Naive thymus-derived CD8-positive, alpha-beta T cell (primary cell): ENCODE data around the gene PLCH1. TPM values are rescaled to one million over a fixed set of nuclear protein-coding genes. Genes with fewer than 3 reads are reported as not detected.

Experiments
- ATAC-seq, 2 donors: fragments of 150-1000 bp; cut with Tn5 transposase in 1 of 2; sonication (Bioruptor Pico), chemical (Tn5 transposase) in 1 of 2; 1 replicate in 1 of 2; 2 replicates in 1 of 2; pipeline ENCODE4 v1.10.0; 2021; ENCODE audit warnings: mild to moderate bottlenecking in 2 of 2, moderate library complexity in 2 of 2
- POLR2A ChIA-PET: fragments of 350-600 bp; sonication (Branson Sonifier 250); formaldehyde crosslinking; loops from one replicate; lab custom pipeline; 2021; ENCODE audit warnings: antibody characterized with exemption; lab: Charles Lee
- DNase-seq, 10 donors: peaks; one replicate each; pipeline versions ENCODE4 v3.0.0 to v3.0.0-alpha.2; 2020 to 2022
- H3K27ac Mint-ChIP-seq, 10 donors: one replicate each; pipeline ENCODE4 v1.8.0; 2020 to 2022; ENCODE audit warnings: mild to moderate bottlenecking in 10 of 10, mixed read lengths in 10 of 10, moderate library complexity in 4 of 10, inconsistent platforms in 1 of 10
- H3K27me3 Mint-ChIP-seq, 5 donors: one replicate each; pipeline ENCODE4 v1.8.0; 2021 to 2022; ENCODE audit warnings: mixed read lengths in 5 of 5
- H3K36me3 Mint-ChIP-seq, 3 donors: one replicate each; pipeline ENCODE4 v1.8.0; 2020 to 2022; ENCODE audit warnings: mixed read lengths in 3 of 3, mild to moderate bottlenecking in 2 of 3, inconsistent platforms in 1 of 3
- H3K4me1 Mint-ChIP-seq, 4 donors: one replicate each; pipeline ENCODE4 v1.8.0; 2021 to 2022; ENCODE audit warnings: mixed read lengths in 4 of 4
- H3K4me3 Mint-ChIP-seq, 10 donors: one replicate each; pipeline ENCODE4 v1.8.0; 2020 to 2022; ENCODE audit warnings: mild to moderate bottlenecking in 10 of 10, mixed read lengths in 10 of 10, moderate library complexity in 6 of 10, inconsistent platforms in 1 of 10
- H3K9me3 Mint-ChIP-seq, 9 donors: one replicate each; pipeline ENCODE4 v1.8.0; 2020 to 2022; ENCODE audit warnings: mixed read lengths in 9 of 9, mild to moderate bottlenecking in 3 of 9, inconsistent platforms in 1 of 9, moderate library complexity in 1 of 9
- polyA plus RNA-seq, 3 donors: library from polyadenylated mRNA; unstranded; fragments of 300-500 nt; fragmentation: Illumina TruSeq; gene quantifications; one replicate each; pipeline ENCODE4 v1.2.3, GENCODE V29; 2021
- total RNA-seq, 8 experiments: library from RNA in 2 of 8; stranded (reverse) in 2 of 8; gene quantifications; one replicate each; pipeline ENCODE4 v1.2.3 and lab custom pipeline; 2021 to 2026

The PLCH1 gene
- total and polyA plus RNA-seq, 5 experiments from 2014 or later: not detected

GRCh38 chr3:155334215-155334913 lies 410.5 kb downstream of the PLCH1 start:
- Mint-ChIP-seq H3K27ac (peak overlapping the region in 4 of 10 donors; percentile 33 to 76 (median 67)), H3K4me3 (peak overlapping the region in 2 of 10 donors; percentile 3 to 34), H3K27me3 (peaks cover 0 to 2% (median 0%) of the 10 kb centered on the region in 5 donors), H3K9me3 (no peaks in the 10 kb centered on the region), H3K4me1 (peaks cover 3 to 15% (median 10%) of the 10 kb centered on the region in 4 donors), H3K36me3 (no peaks in the 10 kb centered on the region)
- DNase-seq: no peak
- POLR2A ChIA-PET: no interaction called here
- no peak for ATAC-seq

- POLR2A ChIA-PET: no interaction called here
- H3K36me3 Mint-ChIP-seq: no peaks in the 10 kb centered on the region
- H3K27ac Mint-ChIP-seq: no peak overlapping the region
- DNase-seq (no peak), ATAC-seq (no peak)
- no peak overlapping the region for H3K4me3 Mint-ChIP-seq
- H3K4me1 Mint-ChIP-seq: peaks cover 3 to 15% (median 10%) of the 10 kb centered on the region in 4 donors
- peaks cover 0 to 2% (median 0%) of the 10 kb centered on the region in 5 donors for H3K27me3 Mint-ChIP-seq
- H3K9me3 Mint-ChIP-seq: no peaks in the 10 kb centered on the region
These were observed 412.2 kb downstream of the PLCH1 start for GRCh38 chr3:155332716-155333115.

GRCh38 chr3:155331078-155331477 lies 413.8 kb downstream of the PLCH1 start:
- peaks cover 0 to 1% (median 0%) of the 10 kb centered on the region in 5 donors for H3K27me3 Mint-ChIP-seq
- ATAC-seq: no peak
- peaks cover 3 to 15% (median 10%) of the 10 kb centered on the region in 4 donors for H3K4me1 Mint-ChIP-seq
- H3K36me3 Mint-ChIP-seq: no peaks in the 10 kb centered on the region
- no peak for DNase-seq
- H3K9me3 Mint-ChIP-seq: no peaks in the 10 kb centered on the region
- POLR2A ChIA-PET: no interaction called here
- H3K27ac Mint-ChIP-seq: no peak overlapping the region
- H3K4me3 Mint-ChIP-seq: no peak overlapping the region

- H3K4me1 Mint-ChIP-seq: peaks cover 3 to 13% (median 8%) of the 10 kb centered on the region in 4 donors
- no peak overlapping the region for H3K4me3 Mint-ChIP-seq
- H3K36me3 Mint-ChIP-seq: no peaks in the 10 kb centered on the region
- no peak for ATAC-seq
- no peaks in the 10 kb centered on the region for H3K9me3 Mint-ChIP-seq
- no peak overlapping the region for H3K27ac Mint-ChIP-seq
- H3K27me3 Mint-ChIP-seq: no peaks in the 10 kb centered on the region
- POLR2A ChIA-PET: no interaction called here
- DNase-seq: no peak
These were observed 414.5 kb downstream of the PLCH1 start for GRCh38 chr3:155330370-155330769.

- no peaks in the 10 kb centered on the region for H3K36me3 Mint-ChIP-seq
- no peaks in the 10 kb centered on the region for H3K9me3 Mint-ChIP-seq
- ATAC-seq (no peak), DNase-seq (no peak)
- POLR2A ChIA-PET: no interaction called here
- no peak overlapping the region for H3K4me3 Mint-ChIP-seq
- no peaks in the 10 kb centered on the region for H3K27me3 Mint-ChIP-seq
- H3K4me1 Mint-ChIP-seq: peaks cover 0 to 5% (median 1%) of the 10 kb centered on the region in 4 donors
- no peak overlapping the region for H3K27ac Mint-ChIP-seq
These were observed 415.3 kb downstream of the PLCH1 start for GRCh38 chr3:155329513-155330048.

DNA sequence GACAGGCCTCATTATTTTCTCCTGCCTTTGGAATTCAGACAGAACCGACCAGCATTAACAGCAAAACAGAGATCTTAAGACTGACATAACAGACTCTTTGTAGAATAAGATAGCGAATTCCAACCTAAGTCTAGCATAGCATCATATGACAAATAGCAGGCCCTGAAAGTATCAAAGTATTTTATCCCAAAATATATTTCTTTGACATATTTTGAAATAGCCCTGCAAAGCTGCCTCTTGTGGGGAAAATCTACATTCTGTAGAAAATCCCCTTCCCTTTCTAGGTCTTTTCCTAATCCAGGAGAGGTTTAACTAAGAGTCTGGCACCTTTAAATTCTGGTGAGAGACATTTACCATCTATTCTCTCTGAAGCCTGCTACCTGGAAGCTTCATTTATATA lies 417.0 kb downstream of the PLCH1 start:
- DNase-seq (no peak), ATAC-seq (no peak)
- POLR2A ChIA-PET: no interaction called here
- H3K36me3 Mint-ChIP-seq: no peaks in the 10 kb centered on the region
- no peak overlapping the region for H3K27ac Mint-ChIP-seq
- no peak overlapping the region for H3K4me3 Mint-ChIP-seq
- no peaks in the 10 kb centered on the region for H3K4me1 Mint-ChIP-seq
- H3K9me3 Mint-ChIP-seq: no peaks in the 10 kb centered on the region
- no peaks in the 10 kb centered on the region for H3K27me3 Mint-ChIP-seq

DNA sequence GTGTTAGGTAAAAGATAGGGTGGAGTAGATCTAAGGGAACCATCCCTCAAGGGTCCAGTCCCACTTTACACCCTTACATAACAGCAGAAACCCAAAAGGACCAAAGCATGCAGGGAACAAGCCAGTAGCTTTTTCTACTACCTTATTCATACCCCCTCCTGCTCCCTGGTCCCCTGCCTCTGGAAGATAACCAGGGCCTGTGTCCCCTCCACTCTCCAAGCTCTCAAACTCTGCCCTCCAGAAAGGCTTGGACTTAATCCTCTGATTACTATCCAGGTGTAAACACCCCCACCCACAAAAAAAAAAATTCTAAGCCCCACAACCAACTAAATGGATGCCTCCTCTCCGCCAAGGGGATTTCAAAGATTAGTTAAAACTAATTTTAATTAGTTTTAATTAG lies 417.4 kb downstream of the PLCH1 start:
- H3K4me1 Mint-ChIP-seq: no peaks in the 10 kb centered on the region
- POLR2A ChIA-PET: no interaction called here
- no peaks in the 10 kb centered on the region for H3K9me3 Mint-ChIP-seq
- ATAC-seq (no peak), DNase-seq (no peak)
- no peaks in the 10 kb centered on the region for H3K27me3 Mint-ChIP-seq
- H3K27ac Mint-ChIP-seq: no peak overlapping the region
- no peak overlapping the region for H3K4me3 Mint-ChIP-seq
- H3K36me3 Mint-ChIP-seq: no peaks in the 10 kb centered on the region

- Mint-ChIP-seq H3K4me1 (no peaks in the 10 kb centered on the region), H3K9me3 (no peaks in the 10 kb centered on the region), H3K36me3 (no peaks in the 10 kb centered on the region), H3K4me3 (no peak overlapping the region), H3K27me3 (no peaks in the 10 kb centered on the region), H3K27ac (no peak overlapping the region)
- no peak for DNase-seq
- POLR2A ChIA-PET: no interaction called here
- no peak for ATAC-seq
These were observed 418.0 kb downstream of the PLCH1 start for GRCh38 chr3:155326901-155327300.

DNA sequence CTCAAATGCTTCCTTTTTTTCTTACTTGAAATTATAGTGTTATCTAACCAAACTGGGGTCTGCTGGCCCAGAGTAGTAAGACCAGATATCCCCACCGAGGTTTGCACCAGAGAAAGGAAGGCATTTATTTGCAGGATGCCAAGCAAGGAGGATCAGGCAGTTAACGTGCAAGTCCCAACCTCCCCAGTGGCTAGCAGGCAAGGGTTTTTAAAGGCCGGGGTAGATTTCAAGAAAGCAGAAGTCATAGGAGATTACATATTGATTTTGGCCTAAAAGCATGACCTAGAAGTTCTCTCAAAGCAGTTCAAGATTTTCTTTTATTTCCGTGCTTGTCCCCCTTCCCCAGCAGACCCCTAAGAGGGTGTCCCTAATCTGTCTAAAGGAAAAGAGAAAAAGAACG lies 418.6 kb downstream of the PLCH1 start:
- Mint-ChIP-seq H3K4me3 (no peak overlapping the region), H3K36me3 (no peaks in the 10 kb centered on the region), H3K27me3 (no peaks in the 10 kb centered on the region), H3K9me3 (no peaks in the 10 kb centered on the region), H3K27ac (peak overlapping the region in 1 of 10 donors; percentile 22), H3K4me1 (no peaks in the 10 kb centered on the region)
- DNase-seq: no peak
- no peak for ATAC-seq
- POLR2A ChIA-PET: no interaction called here

Other genes starting within 250 kb of the PLCH1 start
- gene C3orf33, start 61.2 kb upstream of the PLCH1 start, total RNA-seq: 1 to 10 TPM; 3.5 to 4.3 TPM
- gene C3orf33, start 61.2 kb upstream of the PLCH1 start, polyA plus RNA-seq: 1 to 10 TPM; 3.2 to 5.6 (median 4.4) TPM
- 10 to 100 TPM; 29.0 to 32.2 TPM for gene SLC33A1, start 109.4 kb upstream of the PLCH1 start, total RNA-seq
- 10 to 100 TPM; 11.2 to 15.2 (median 12.5) TPM for gene SLC33A1, start 109.4 kb upstream of the PLCH1 start, polyA plus RNA-seq
- 10 to 100 TPM; 43.1 to 45.0 TPM for gene GMPS, start 125.6 kb upstream of the PLCH1 start, total RNA-seq
- gene GMPS, start 125.6 kb upstream of the PLCH1 start, polyA plus RNA-seq: 10 to 100 TPM; 52.5 to 71.7 (median 60.7) TPM